Measurements from ENCODE around the gene CAVIN3.

The CAVIN3 gene

GRCh38 chr11:6269994-6270393 lies 50.3 kb downstream of the CAVIN3 start:
- TF ChIP-seq GATA2 (IDR thresholded peaks at IDR 0.05; ENCODE audit: low read depth, low read length) (no peak), GATA3 (IDR thresholded peaks at IDR 0.05; ENCODE audit: low read depth, low read length) (no peak)
